GM23248 (cell line): Measurements from ENCODE around the gene PDE4B. TPM values are rescaled to one million over a fixed set of nuclear protein-coding genes. Genes with fewer than 3 reads are reported as not detected.

Experiments
- DNase-seq: peaks from one replicate; pipeline ENCODE4 v3.0.0-alpha.2; 2015
- H2AFZ ChIP-seq: fragments of 200-600 bp; sonication (generic); 2 replicates; pipeline ENCODE4 v1.6.1; 2016; ENCODE audit warnings: antibody characterized with exemption
- H3F3A ChIP-seq: fragments of 200-600 bp; sonication (generic); 2 replicates; pipeline ENCODE4 v1.6.1; 2016; ENCODE audit warnings: mild to moderate bottlenecking, antibody characterized with exemption, mixed run types; ENCODE audit not compliant: insufficient read depth
- H3K27ac ChIP-seq: fragments of 200-600 bp; sonication (generic); 2 replicates; pipeline ENCODE4 v1.5.1; 2016; ENCODE audit warnings: mild to moderate bottlenecking
- H3K27me3 ChIP-seq: fragments of 200-600 bp; sonication (generic); replicated peaks from 2 replicates; pipeline ENCODE4 v1.6.1; 2016; ENCODE audit warnings: mild to moderate bottlenecking; ENCODE audit not compliant: insufficient read depth
- H3K36me3 ChIP-seq: fragments of 200-600 bp; sonication (generic); 2 replicates; pipeline ENCODE4 v1.6.1; 2016; ENCODE audit warnings: low read depth, mild to moderate bottlenecking
- H3K4me1 ChIP-seq: fragments of 200-600 bp; sonication (generic); 2 replicates; pipeline ENCODE4 v1.6.1; 2016; ENCODE audit warnings: mild to moderate bottlenecking; ENCODE audit not compliant: insufficient read depth
- H3K4me2 ChIP-seq: fragments of 200-600 bp; sonication (generic); one replicate; pipeline ENCODE4 v1.6.1; 2016; ENCODE audit warnings: mild to moderate bottlenecking; ENCODE audit not compliant: unreplicated experiment
- H3K4me3 ChIP-seq: fragments of 200-600 bp; sonication (generic); 2 replicates; pipeline ENCODE4 v1.5.1; 2016; ENCODE audit warnings: mild to moderate bottlenecking
- H3K79me2 ChIP-seq: fragments of 200-600 bp; sonication (generic); 2 replicates; pipeline ENCODE4 v1.6.1; 2016; ENCODE audit warnings: mild to moderate bottlenecking; ENCODE audit not compliant: insufficient read depth
- H3K9ac ChIP-seq: fragments of 200-600 bp; sonication (generic); 2 replicates; pipeline ENCODE4 v1.6.1; 2016; ENCODE audit warnings: mild to moderate bottlenecking
- H3K9me2 ChIP-seq: fragments of 200-600 bp; sonication (generic); 2 replicates; pipeline ENCODE4 v1.6.1; 2016; ENCODE audit warnings: mixed run types, mild to moderate bottlenecking, moderate library complexity; ENCODE audit not compliant: insufficient read depth
- H3K9me3 ChIP-seq: fragments of 200-600 bp; sonication (generic); one replicate; pipeline ENCODE4 v1.6.1; 2017; ENCODE audit warnings: low read depth
- H4K20me1 ChIP-seq: fragments of 200-600 bp; sonication (generic); 2 replicates; pipeline ENCODE4 v1.6.0; 2016; ENCODE audit not compliant: insufficient read depth
- EZH2 ChIP-seq: fragments of 200-600 bp; sonication (generic); IDR thresholded peaks from 2 replicates; pipeline ENCODE4 v1.6.1; 2018; ENCODE audit warnings: antibody characterized with exemption, mild to moderate bottlenecking; ENCODE audit not compliant: insufficient read depth, poor library complexity, severe bottlenecking
- EZH2phosphoT487 ChIP-seq: fragments of 200-600 bp; sonication (generic); IDR thresholded peaks from 2 replicates; pipeline ENCODE4 v1.6.1; 2018; ENCODE audit warnings: antibody characterized with exemption, moderate library complexity, mild to moderate bottlenecking, low read depth; ENCODE audit not compliant: insufficient read depth
- WGBS, 2 experiments: methylation state at CpG; one replicate each; pipeline ENCODE4 v1.1.6; 2015 to 2017; ENCODE audit warnings: low lambda C conversion rate in 2 of 2, low coverage in 1 of 2; ENCODE audit errors: missing lambda C conversion rate in 2 of 2; 5-methylcytosine and 5-hydroxymethylcytosine counted together
- in situ Hi-C: fragments of 300-500 bp; cut with MboI; formaldehyde crosslinking; loops from 2 replicates; pipeline ENCODE4 v1.15.0; 2020
- polyA plus RNA-seq: library from polyadenylated mRNA; unstranded; fragments of >200 nt; fragmentation: Nextera tagmentation; extraction: Ambion mirVana; gene quantifications from 2 replicates; pipeline ENCODE4 v1.2.1, GENCODE V29; 2016
- total RNA-seq: library from RNA; depleted of rRNA; stranded (reverse); fragments of >200 nt; shearing (Covaris generic); gene quantifications from 2 replicates; pipeline ENCODE4 v1.2.3, GENCODE V29; 2014

Gene PDE4B
- total and polyA plus RNA-seq, 2 experiments from 2014 or later = 19.9 to 36.2 TPM

- Histone ChIP-seq H4K20me1 (no peaks in the 10 kb centered on the region), H3F3A (peaks cover 18% of the 10 kb centered on the region), H3K9me3 (no peaks in the 10 kb centered on the region), H3K9me2 (no peaks in the 10 kb centered on the region), H3K27me3 (no peaks in the 10 kb centered on the region), H3K27ac (peak overlapping the region; percentile 83), H3K79me2 (no peaks in the 10 kb centered on the region), H3K4me1 (peaks cover 22% of the 10 kb centered on the region), H2AFZ (no peak overlapping the region), H3K9ac (peak overlapping the region; percentile 52), H3K36me3 (no peaks in the 10 kb centered on the region), H3K4me2 (peak overlapping the region; percentile 41), H3K4me3 (no peak overlapping the region)
- in situ Hi-C loops = no loop called here
- no peak for DNase-seq
- 77 to 79% methylated on average over 2 of the region's 2 CpGs for WGBS, 2 experiments
- TF ChIP-seq EZH2phosphoT487 = no peak
- no peak for TF ChIP-seq EZH2
These were observed 424.9 kb downstream of the PDE4B start for GRCh38 chr1:66217561-66217960.

- Histone ChIP-seq H3K4me3 (no peak overlapping the region), H3K4me1 (peaks cover 22% of the 10 kb centered on the region), H3K79me2 (no peaks in the 10 kb centered on the region), H2AFZ (no peak overlapping the region), H3K9me2 (no peaks in the 10 kb centered on the region), H3K27ac (no peak overlapping the region), H3K36me3 (no peaks in the 10 kb centered on the region), H3K4me2 (no peak overlapping the region), H3K9me3 (no peaks in the 10 kb centered on the region), H3K27me3 (no peaks in the 10 kb centered on the region), H3K9ac (no peak overlapping the region), H3F3A (peaks cover 18% of the 10 kb centered on the region), H4K20me1 (no peaks in the 10 kb centered on the region)
- TF ChIP-seq EZH2phosphoT487 (no peak), EZH2 (no peak)
- 34 to 59% methylated on average over 1 of the region's 1 CpG for WGBS, 2 experiments
- in situ Hi-C loops = no loop called here
- DNase-seq = no peak
These were observed 427.8 kb downstream of the PDE4B start for GRCh38 chr1:66220477-66220876.

- H3K9ac ChIP-seq = no peak overlapping the region
- TF ChIP-seq EZH2 (no peak), EZH2phosphoT487 (no peak)
- no peaks in the 10 kb centered on the region for H3K9me3 ChIP-seq
- H3K27me3 ChIP-seq = no peaks in the 10 kb centered on the region
- in situ Hi-C loops = no loop called here
- H3K4me3 ChIP-seq = no peak overlapping the region
- 44 to 49% methylated on average over 3 of the region's 3 CpGs for WGBS, 2 experiments
- H3K79me2 ChIP-seq = no peaks in the 10 kb centered on the region
- no peaks in the 10 kb centered on the region for H3K9me2 ChIP-seq
- H3K4me1 ChIP-seq = 0 out of 2 replicates have a peak, but pooled peaks cover under 1% of the 10 kb centered on the region
- no peak overlapping the region for H2AFZ ChIP-seq
- DNase-seq = no peak
- H4K20me1 ChIP-seq = no peaks in the 10 kb centered on the region
- no peaks in the 10 kb centered on the region for H3K36me3 ChIP-seq
- no peaks in the 10 kb centered on the region for H3F3A ChIP-seq
- no peak overlapping the region for H3K27ac ChIP-seq
- H3K4me2 ChIP-seq = no peak overlapping the region
These were observed 431.0 kb downstream of the PDE4B start for GRCh38 chr1:66223681-66224080.

- H3K9me2 ChIP-seq = no peaks in the 10 kb centered on the region
- H3K4me1 ChIP-seq = peaks cover 7% of the 10 kb centered on the region
- H3K79me2 ChIP-seq = no peaks in the 10 kb centered on the region
- H4K20me1 ChIP-seq = no peaks in the 10 kb centered on the region
- no peaks in the 10 kb centered on the region for H3K9me3 ChIP-seq
- H3K4me2 ChIP-seq = no peak overlapping the region
- no peak overlapping the region for H3K27ac ChIP-seq
- H2AFZ ChIP-seq = no peak overlapping the region
- WGBS, 2 experiments = 74 to 83% methylated on average over 4 of the region's 4 CpGs
- DNase-seq = no peak
- TF ChIP-seq EZH2phosphoT487 (no peak), EZH2 (no peak)
- H3K4me3 ChIP-seq = no peak overlapping the region
- no peak overlapping the region for H3K9ac ChIP-seq
- H3K36me3 ChIP-seq = no peaks in the 10 kb centered on the region
- in situ Hi-C loops = no loop called here
- H3F3A ChIP-seq = peaks cover 8% of the 10 kb centered on the region; the same call in 1 of the 2 replicates
- no peaks in the 10 kb centered on the region for H3K27me3 ChIP-seq
These were observed 434.3 kb downstream of the PDE4B start for GRCh38 chr1:66226985-66227384.

- peaks cover 7% of the 10 kb centered on the region for H3K4me1 ChIP-seq
- no peaks in the 10 kb centered on the region for H3K36me3 ChIP-seq
- no peak for DNase-seq
- H3K9me3 ChIP-seq = no peaks in the 10 kb centered on the region
- peaks cover 8% of the 10 kb centered on the region; the same call in 1 of the 2 replicates for H3F3A ChIP-seq
- no peak overlapping the region for H3K4me3 ChIP-seq
- H3K27ac ChIP-seq = no peak overlapping the region
- no peak for TF ChIP-seq EZH2phosphoT487
- no peak for TF ChIP-seq EZH2
- H3K27me3 ChIP-seq = no peaks in the 10 kb centered on the region
- H3K79me2 ChIP-seq = no peaks in the 10 kb centered on the region
- H2AFZ ChIP-seq = no peak overlapping the region
- no peak overlapping the region for H3K9ac ChIP-seq
- in situ Hi-C loops = no loop called here
- no peaks in the 10 kb centered on the region for H3K9me2 ChIP-seq
- H4K20me1 ChIP-seq = no peaks in the 10 kb centered on the region
- 98 to 100% methylated on average over 2 of the region's 2 CpGs for WGBS, 2 experiments
- no peak overlapping the region for H3K4me2 ChIP-seq
These were observed 435.3 kb downstream of the PDE4B start for GRCh38 chr1:66227966-66228365.
